Fibroblast of pulmonary artery (primary cell): ENCODE results near the gene NUAK2.

Experiments
- DNase-seq: peaks from one replicate; pipeline ENCODE4 v3.0.0-alpha.2; 2010; ENCODE audit warnings: low read depth
- H3K4me3 ChIP-seq: replicated peaks from 2 replicates; pipeline ENCODE4 v1.5.1; 2011; ENCODE audit warnings: low read depth, mild to moderate bottlenecking, control low read depth, low read length, moderate library complexity
- TF ChIP-seq, protein P1 (sequence below): IDR thresholded peaks from 2 replicates; pipeline ENCODE4 v1.5.1; 2011; ENCODE audit warnings: mild to moderate bottlenecking, control low read depth, low read length, inconsistent platforms; ENCODE audit errors: missing control alignments

NUAK2 gene

DNA sequence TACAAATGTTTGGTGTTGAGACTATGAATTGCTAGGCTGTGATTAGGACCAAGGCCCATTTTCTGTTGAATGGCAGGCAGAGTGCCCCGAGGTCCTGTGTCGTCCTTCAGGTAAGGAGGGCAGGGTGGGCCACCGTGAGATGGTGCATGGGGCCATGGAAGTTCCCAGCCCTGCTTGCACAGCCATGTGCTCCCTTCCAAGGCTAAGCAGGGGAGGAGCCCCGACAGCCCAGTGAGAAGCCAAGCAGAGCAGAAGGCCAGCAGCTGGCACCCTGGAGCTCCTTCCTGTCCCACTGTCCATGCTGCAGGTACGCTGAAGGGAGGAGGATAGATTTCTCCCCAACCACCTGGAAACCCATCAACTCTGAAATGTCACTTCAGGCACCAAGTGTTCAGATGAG is 8.2 kb upstream of the NUAK2 start:
- TF ChIP-seq, protein P1, sequence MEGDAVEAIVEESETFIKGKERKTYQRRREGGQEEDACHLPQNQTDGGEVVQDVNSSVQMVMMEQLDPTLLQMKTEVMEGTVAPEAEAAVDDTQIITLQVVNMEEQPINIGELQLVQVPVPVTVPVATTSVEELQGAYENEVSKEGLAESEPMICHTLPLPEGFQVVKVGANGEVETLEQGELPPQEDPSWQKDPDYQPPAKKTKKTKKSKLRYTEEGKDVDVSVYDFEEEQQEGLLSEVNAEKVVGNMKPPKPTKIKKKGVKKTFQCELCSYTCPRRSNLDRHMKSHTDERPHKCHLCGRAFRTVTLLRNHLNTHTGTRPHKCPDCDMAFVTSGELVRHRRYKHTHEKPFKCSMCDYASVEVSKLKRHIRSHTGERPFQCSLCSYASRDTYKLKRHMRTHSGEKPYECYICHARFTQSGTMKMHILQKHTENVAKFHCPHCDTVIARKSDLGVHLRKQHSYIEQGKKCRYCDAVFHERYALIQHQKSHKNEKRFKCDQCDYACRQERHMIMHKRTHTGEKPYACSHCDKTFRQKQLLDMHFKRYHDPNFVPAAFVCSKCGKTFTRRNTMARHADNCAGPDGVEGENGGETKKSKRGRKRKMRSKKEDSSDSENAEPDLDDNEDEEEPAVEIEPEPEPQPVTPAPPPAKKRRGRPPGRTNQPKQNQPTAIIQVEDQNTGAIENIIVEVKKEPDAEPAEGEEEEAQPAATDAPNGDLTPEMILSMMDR: no peak
- no peak for DNase-seq
- no peak overlapping the region for H3K4me3 ChIP-seq

DNA sequence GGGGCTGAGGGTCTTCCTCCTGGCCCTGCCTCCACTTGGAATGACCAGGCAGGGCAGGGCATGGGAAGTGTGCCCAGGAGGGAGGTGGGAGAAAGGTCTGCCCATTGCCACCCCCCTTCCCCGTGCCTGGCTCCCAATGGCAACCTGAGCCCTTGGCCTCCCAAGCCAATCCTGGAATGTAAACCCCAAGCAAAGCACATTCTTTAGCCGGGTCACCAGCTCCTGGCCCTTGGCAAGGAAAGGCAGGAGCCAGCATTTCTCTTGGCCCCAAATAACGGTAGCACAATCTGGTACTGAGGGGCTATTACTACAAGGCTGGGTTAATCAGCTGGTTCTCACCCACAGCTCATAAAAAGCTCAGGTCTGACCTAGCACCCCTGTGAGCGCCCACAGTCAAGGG is 6.9 kb upstream of the NUAK2 start:
- no peak for DNase-seq
- TF ChIP-seq, protein P1: no peak
- no peak overlapping the region for H3K4me3 ChIP-seq

- TF ChIP-seq, protein P1: no peak
- DNase-seq: no peak
- H3K4me3 ChIP-seq: no peak overlapping the region
These were observed 5.4 kb upstream of the NUAK2 start for GRCh38 chr1:205326812-205327466.

- DNase-seq: peak; percentile 90
These were observed 3.9 kb upstream of the NUAK2 start for GRCh38 chr1:205325334-205325884.

GRCh38 chr1:205324781-205325180 is 3.2 kb upstream of the NUAK2 start:
- peak; percentile 57 for DNase-seq
- H3K4me3 ChIP-seq: no peak overlapping the region
- TF ChIP-seq, protein P1: no peak

More at GRCh38 chr1:205325334-205325884, 3.9 kb upstream of the NUAK2 start:
- TF ChIP-seq, protein P1: peak; percentile 92
- no peak overlapping the region for H3K4me3 ChIP-seq

DNA sequence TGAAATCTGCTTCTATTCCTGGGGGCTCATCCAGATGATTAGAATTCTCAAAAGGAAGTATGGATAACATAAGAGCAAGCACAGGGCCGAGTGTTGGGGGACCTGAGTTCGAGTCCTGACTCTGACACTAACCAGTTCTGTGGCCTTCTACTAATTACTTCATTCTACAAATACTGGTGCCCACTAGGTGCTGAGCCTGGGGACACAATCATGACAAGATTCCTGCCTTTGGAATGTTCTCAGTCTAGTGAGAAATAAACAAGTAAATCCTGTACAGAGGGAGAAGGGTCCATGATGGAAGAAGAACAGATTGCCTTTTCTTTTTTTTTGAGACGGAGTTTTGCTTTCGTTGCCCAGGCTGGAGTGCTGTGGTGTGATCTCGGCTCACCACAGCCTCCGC is 2.2 kb upstream of the NUAK2 start:
- TF ChIP-seq, protein P1: no peak
- no peak for DNase-seq
- no peak overlapping the region for H3K4me3 ChIP-seq

DNA sequence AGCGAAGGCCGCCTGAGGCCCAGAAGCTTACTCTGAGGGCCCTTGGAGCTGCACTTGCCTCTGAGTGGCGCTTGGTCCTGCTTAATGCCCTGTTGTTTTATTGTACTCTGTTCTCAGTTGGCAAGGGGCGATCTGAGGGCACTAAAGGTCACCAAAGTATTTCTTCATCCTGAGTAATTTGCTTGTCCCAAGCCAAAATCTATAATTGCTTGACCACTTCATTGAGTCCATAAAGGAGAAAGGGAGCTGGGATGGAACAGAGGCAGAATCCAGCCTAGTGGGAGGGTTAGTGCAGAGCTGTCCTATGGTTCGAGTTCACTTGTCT is 376 bp upstream of the NUAK2 start:
- DNase-seq: no peak
- TF ChIP-seq, protein P1: no peak
- no peak overlapping the region for H3K4me3 ChIP-seq
